NCI-H2196 treated with DMSO at 0.1 percent for 48 hours (cell line): ENCODE results near the gene PIGA.
"Not testable (repeated sequence)": the region's sequence is repeated elsewhere in the genome, so short reads cannot be mapped to it uniquely, and the experiment has no call there.

Source experiments
- DNase-seq: peaks from one replicate; lab custom pipeline; 2025; ENCODE audit not compliant: unreplicated experiment; lab: John Stamatoyannopoulos, UW

Gene PIGA

DNA sequence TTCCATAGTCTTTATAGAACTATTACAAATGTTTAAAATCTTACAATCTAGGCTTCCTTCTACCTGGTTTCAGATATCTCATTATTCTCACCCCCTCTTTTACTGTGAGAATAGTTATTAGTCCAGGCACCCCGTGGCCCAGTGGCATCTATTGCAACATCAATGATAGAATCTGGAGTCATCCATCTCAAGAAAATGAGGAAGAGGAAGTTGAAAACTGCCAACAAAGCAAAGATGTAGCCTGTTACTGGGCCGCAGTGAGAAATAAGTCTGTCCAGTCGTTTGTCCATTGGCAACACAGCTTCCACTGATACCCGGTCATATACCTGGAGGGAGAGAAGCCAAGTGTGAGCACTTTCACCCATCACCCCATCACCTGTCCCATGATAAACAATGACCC is 13.9 kb downstream of the PIGA start:
- DNase-seq = no peak

DNA sequence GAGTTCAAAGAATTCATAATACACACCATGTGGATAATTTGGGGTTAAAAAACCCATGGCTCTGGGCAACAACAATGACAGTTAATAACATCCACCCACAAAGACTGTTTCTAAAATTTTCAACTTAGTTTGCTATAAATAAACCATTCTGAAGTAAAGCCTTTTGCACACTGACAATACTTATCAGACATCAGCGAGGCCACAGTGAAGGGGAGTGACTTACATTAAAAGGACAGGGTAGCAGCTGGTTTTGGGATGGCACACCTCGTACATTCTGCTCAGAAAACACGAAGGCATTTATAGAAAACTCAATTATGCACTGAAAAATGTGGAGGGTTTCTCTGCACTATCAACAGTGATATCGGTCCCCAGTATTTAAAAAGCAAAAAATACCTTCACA is 15.0 kb downstream of the PIGA start:
- DNase-seq = no peak

- no peak for DNase-seq
These were observed 16.2 kb downstream of the PIGA start for GRCh38 chrX:15319075-15319474.

GRCh38 chrX:15315509-15315908 is 19.8 kb downstream of the PIGA start, which contains the start of gene ASB11:
ASB11 (minus strand) TSS chrX:15315640; CDS start chrX:15315605, 35 bp downstream.
- DNase-seq = no peak

- no peak for DNase-seq
These were observed 20.9 kb downstream of the PIGA start for GRCh38 chrX:15314472-15314871.

DNA sequence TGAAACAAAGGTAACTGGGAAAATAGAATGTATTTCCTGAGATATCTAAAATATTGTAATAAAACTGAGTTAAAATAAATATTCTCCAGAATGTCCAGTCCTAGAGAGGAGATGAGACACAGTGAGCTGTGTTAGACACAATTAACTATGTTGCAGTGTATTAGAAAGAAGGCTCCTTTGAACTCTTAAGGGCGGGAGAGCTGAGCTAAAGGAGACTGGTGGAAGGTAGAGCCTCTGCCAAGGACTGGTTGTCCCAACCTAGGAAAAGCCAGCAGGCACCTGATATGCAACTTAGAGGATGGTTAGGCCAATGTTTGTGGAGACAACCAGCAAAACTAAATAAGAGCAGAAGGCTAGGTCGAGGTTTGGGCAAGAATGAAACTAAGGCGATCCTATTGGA is 24.2 kb downstream of the PIGA start:
- no peak for DNase-seq

- DNase-seq = no peak
These were observed 25.2 kb downstream of the PIGA start for GRCh38 chrX:15310117-15310516.

DNA sequence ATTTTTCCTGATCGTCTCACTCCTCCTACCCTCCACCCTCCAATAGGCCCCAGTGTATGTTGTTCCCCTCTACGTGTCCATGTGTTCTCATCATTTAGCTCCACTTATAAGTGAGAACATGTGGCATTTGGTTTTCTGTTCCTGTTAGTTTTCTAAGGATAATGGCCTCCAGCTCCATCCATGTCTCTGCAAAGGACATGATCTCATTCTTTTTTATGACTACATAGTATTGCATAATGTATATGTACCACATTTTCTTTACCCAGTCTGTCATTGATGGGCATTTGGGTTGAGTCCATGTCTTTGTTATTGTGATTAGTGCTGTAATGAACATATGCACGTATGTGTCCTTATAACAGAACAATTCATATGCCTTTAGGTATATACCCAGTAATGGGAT is 29.4 kb downstream of the PIGA start:
- DNase-seq = not testable (repeated sequence)

DNA sequence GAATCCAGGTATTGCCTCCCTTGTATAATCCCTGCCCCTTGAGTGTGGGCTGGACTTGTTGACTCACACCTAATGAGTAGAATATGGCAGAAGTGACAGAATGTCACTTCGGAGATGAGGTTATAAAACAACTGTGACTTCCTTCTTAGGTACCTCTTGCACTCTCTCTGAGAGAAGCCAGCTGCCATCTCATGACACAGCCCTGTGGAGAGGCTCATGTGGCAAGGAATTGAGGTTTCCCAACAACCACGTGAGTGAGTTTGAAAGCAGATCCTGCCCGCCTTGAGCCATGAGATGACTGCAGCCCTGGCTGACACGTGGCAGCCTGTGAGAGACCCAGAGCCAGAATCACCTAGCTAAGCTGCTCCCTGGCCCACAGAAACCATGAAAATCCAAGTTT is 33.4 kb downstream of the PIGA start:
- DNase-seq = no peak

DNA sequence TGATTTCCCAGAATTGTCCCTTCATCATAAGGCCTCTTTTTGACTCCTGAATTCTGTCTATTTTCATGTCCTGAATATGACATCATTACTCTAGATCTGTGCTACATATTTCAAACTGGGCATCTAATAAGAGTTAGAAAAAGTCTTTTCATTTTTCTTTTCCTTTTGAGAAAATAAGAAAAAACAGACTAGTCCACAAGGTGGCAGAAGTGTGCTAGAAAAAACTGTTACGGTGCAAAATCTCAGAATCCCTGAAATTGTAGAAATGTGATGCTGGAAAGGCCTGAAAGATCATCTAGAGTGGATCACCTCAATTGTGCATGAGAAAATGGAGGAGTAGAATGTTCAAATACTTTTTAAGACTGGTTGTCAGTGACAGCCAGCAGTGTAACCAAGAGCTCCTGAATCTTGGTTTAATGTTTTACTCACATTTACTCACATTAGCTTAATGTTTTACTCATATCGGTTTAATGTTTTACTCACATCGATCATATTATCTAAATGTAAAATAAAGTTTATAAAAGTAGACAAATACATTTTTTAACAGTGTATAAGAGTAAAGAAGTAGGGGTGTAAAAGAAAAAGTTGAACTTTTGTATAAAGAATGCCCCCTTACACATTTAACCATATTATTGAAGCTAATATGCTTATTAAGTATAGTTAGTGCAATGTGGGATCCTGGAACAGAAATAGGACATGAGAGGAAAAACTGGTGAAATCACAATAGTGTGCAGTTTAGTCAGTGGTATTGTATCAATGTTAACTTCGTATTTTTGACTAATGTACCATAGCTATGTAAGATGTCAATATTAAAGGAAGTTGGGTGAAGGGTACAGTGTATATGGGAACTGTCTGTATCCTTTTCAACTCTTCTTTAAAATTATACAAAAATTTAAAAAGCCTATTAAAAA is 35.1 kb downstream of the PIGA start:
- DNase-seq = no peak

GRCh38 chrX:15298780-15299179 is 36.5 kb downstream of the PIGA start:
- DNase-seq = no peak

GRCh38 chrX:15298201-15298600 is 37.1 kb downstream of the PIGA start:
- DNase-seq = no peak

DNA sequence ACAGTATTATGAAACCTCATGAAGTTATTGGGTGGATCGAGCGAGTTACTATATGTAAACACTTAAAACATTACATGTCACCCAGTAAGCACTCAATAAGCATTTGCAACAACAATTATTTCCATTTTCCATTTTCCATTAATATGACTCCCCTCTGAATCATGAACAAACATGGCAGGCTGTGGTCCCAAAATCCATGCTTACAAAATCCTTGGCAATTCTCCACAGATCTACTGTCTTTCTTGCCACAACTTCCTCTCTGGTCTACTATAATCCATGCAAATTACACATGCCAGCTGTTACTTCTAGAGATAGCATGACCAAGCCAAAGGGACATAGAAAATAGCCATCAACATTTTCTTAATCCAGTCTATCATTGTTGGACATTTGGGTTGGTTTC is 41.9 kb downstream of the PIGA start:
- no peak for DNase-seq

DNA sequence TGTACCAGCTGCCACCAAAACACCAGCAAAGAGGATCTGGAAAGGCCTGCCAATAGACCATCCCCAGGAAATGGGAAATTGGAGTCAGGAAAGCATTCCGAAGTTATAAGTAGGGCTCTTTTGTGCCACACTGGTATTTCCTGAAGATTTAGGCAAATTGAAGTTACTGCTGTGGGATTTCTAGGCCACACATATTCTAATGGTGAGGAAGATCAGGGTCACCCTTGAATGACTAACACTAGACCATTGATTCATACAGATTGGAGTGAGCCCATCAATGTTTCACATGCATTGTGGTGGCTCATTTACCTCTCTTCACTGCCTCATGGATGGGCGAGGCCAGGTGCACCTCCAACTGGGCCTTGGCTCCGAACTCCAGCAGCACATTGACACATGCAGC is 42.5 kb downstream of the PIGA start:
- DNase-seq = no peak

- DNase-seq = no peak
These were observed 57.7 kb downstream of the PIGA start for GRCh38 chrX:15277604-15278003.

GRCh38 chrX:15274946-15275345 is 60.4 kb downstream of the PIGA start:
- no peak for DNase-seq

DNA sequence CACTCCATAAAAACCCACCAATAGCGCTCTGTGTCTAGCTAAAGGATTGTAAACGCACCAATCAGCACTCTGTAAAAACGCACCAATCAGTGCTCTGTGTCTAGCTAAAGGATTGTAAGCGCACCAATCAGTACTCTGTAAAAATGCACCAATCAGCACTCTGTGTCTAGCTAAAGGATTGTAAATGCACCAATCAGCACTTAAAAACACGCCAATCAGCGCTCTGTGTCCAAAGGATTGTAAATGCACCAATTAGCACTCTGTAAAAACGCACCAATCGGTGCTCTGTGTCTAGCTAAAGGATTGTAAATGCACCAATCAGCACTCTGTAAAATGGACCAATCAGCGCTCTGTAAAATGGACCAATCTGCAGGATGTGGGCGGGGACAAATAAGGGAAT is 62.0 kb downstream of the PIGA start:
- DNase-seq = not testable (repeated sequence)

DNA sequence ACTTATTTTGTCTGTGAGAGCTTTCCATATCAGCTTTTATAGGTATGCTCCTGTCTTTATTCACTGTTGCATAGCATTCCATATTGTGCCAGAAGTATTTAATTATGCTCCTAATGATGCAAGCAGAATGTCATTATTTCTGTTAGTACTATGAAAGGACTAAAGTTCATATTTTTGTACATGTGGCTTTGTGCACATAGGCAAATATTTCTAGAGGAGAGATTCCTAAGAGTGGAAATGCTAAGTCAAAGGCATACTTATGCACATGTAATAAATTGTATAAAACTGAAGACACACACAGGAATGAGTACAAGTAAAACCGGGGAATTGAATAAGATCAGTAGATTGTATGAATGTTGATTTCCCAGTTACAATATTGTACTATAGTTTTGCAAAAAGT is 63.6 kb downstream of the PIGA start:
- no peak for DNase-seq

GRCh38 chrX:15269618-15270521 is 65.5 kb downstream of the PIGA start, which contains the start of gene ASB9:
ASB9 (minus strand) TSS chrX:15270083; CDS start chrX:15269874, 209 bp downstream.
- peak; percentile 40 for DNase-seq
